GM12872 (cell line): ENCODE measurements around the gene SHISA6.

Experiments used
- CTCF ChIP-seq: IDR thresholded peaks from 3 replicates; pipeline ENCODE4 v1.5.1; 2011; ENCODE audit warnings: low read depth, mild to moderate bottlenecking, low read length, moderate library complexity; ENCODE audit not compliant: insufficient read depth

Gene SHISA6

GRCh38 chr17:11244776-11245175 is 3.8 kb downstream of the SHISA6 start:
- no peak for TF ChIP-seq CTCF

GRCh38 chr17:11245187-11245586 is 4.2 kb downstream of the SHISA6 start:
- TF ChIP-seq CTCF: no peak

GRCh38 chr17:11245791-11246190 is 4.8 kb downstream of the SHISA6 start:
- no peak for TF ChIP-seq CTCF

GRCh38 chr17:11250161-11250560 is 9.1 kb downstream of the SHISA6 start:
- no peak for TF ChIP-seq CTCF

- TF ChIP-seq CTCF: no peak
These were observed 10.6 kb downstream of the SHISA6 start for GRCh38 chr17:11251561-11252107.

- TF ChIP-seq CTCF: no peak
These were observed 11.1 kb downstream of the SHISA6 start for GRCh38 chr17:11252146-11252545.

GRCh38 chr17:11256877-11257276 is 15.9 kb downstream of the SHISA6 start:
- TF ChIP-seq CTCF: no peak
